ENCODE results near the gene PARVG.

The PARVG gene

GRCh38 chr22:44219101-44219870, 38.6 kb downstream of the PARVG start:
- peaks cover 4 to 62% of the 10 kb centered on the region in 2 experiments for H3K27me3 ChIP-seq (ENCODE audit: control insufficient read depth in 1 of 2, insufficient read depth in 1 of 2, low read length in 2 of 2)

GRCh38 chr22:44220727-44221680, 40.3 kb downstream of the PARVG start:
- no peak overlapping the region for H2BK12ac ChIP-seq (ENCODE audit: low read length in 2 of 2)
- no peaks in the 10 kb centered on the region for H3K36me3 ChIP-seq (ENCODE audit: control insufficient read depth in 1 of 2, insufficient read depth in 2 of 2, low read depth in 1 of 2, low read length in 2 of 2)
- no peaks in the 10 kb centered on the region for H3K4me1 ChIP-seq (ENCODE audit: control insufficient read depth, insufficient read depth, low read depth, low read length)
- no peaks in the 10 kb centered on the region for H3K9me3 ChIP-seq (ENCODE audit: control insufficient read depth, low read length)
- no peak overlapping the region for H2AK5ac ChIP-seq (ENCODE audit: low read length, severe bottlenecking)
- no peak overlapping the region for H4K91ac ChIP-seq (ENCODE audit: low read length)
- no peak overlapping the region for H3K14ac ChIP-seq (ENCODE audit: low read length in 2 of 2)
- H3K18ac ChIP-seq (ENCODE audit: low read depth in 1 of 2, low read length in 2 of 2), result no peak overlapping the region
- H3K4ac ChIP-seq (ENCODE audit: low read depth in 1 of 2, low read length in 2 of 2), result no peak overlapping the region
- WGBS, result 83% methylated on average over 22 of the region's 23 CpGs
- H2BK15ac ChIP-seq (ENCODE audit: low read depth, poor library complexity, severe bottlenecking), result no peak overlapping the region
- DNase-seq, result no peak
- no peak overlapping the region for H2AFZ ChIP-seq (ENCODE audit: low read depth, low read length)
- H3K4me3 ChIP-seq (ENCODE audit: insufficient read depth in 1 of 2, low read depth in 1 of 2, low read length in 2 of 2), result no peak overlapping the region
- no peak overlapping the region for H2BK120ac ChIP-seq (ENCODE audit: low read depth, low read length)
- H2BK5ac ChIP-seq (ENCODE audit: low read depth, low read length, poor library complexity, severe bottlenecking), result no peak overlapping the region
- no peak overlapping the region for H3K27ac ChIP-seq (ENCODE audit: low read length, poor library complexity, severe bottlenecking)
- peaks cover 4 to 67% of the 10 kb centered on the region in 2 experiments for H3K27me3 ChIP-seq (ENCODE audit: control insufficient read depth in 1 of 2, insufficient read depth in 1 of 2, low read length in 2 of 2)
- no peaks in the 10 kb centered on the region for H3K79me1 ChIP-seq (replicated peaks; ENCODE audit: low read length, poor library complexity, severe bottlenecking)
- no peak overlapping the region for H3K23ac ChIP-seq (ENCODE audit: low read length in 2 of 2)
- H3K9ac ChIP-seq (ENCODE audit: low read length), result no peak overlapping the region
- H3K4me2 ChIP-seq (ENCODE audit: low read length, poor library complexity, severe bottlenecking), result no peak overlapping the region
- no peak overlapping the region for H4K8ac ChIP-seq (ENCODE audit: low read length)

More at GRCh38 chr22:44219101-44219870, 38.6 kb downstream of the PARVG start:
- no peaks in the 10 kb centered on the region for H3K4me1 ChIP-seq (ENCODE audit: control insufficient read depth, insufficient read depth, low read depth, low read length)
- no peaks in the 10 kb centered on the region for H3K36me3 ChIP-seq (ENCODE audit: control insufficient read depth in 1 of 2, insufficient read depth in 2 of 2, low read depth in 1 of 2, low read length in 2 of 2)
- H3K14ac ChIP-seq (ENCODE audit: low read length in 2 of 2), result no peak overlapping the region
- no peak overlapping the region for H2AFZ ChIP-seq (ENCODE audit: low read depth, low read length)
- H3K4me2 ChIP-seq (ENCODE audit: low read length, poor library complexity, severe bottlenecking), result no peak overlapping the region
- no peak overlapping the region for H2BK120ac ChIP-seq (ENCODE audit: low read depth, low read length)
- no peak overlapping the region for H3K27ac ChIP-seq (ENCODE audit: low read length, poor library complexity, severe bottlenecking)
- no peak overlapping the region for H2BK15ac ChIP-seq (ENCODE audit: low read depth, poor library complexity, severe bottlenecking)
- H3K9ac ChIP-seq (ENCODE audit: low read length), result no peak overlapping the region
- no peaks in the 10 kb centered on the region for H3K79me1 ChIP-seq (replicated peaks; ENCODE audit: low read length, poor library complexity, severe bottlenecking)
- H4K91ac ChIP-seq (ENCODE audit: low read length), result no peak overlapping the region
- no peak overlapping the region for H3K4ac ChIP-seq (ENCODE audit: low read depth in 1 of 2, low read length in 2 of 2)
- no peak overlapping the region for H2AK5ac ChIP-seq (ENCODE audit: low read length, severe bottlenecking)
- H3K4me3 ChIP-seq (ENCODE audit: insufficient read depth in 1 of 2, low read depth in 1 of 2, low read length in 2 of 2), result no peak overlapping the region
- no peak overlapping the region for H2BK5ac ChIP-seq (ENCODE audit: low read depth, low read length, poor library complexity, severe bottlenecking)
- no peak overlapping the region for H3K23ac ChIP-seq (ENCODE audit: low read length in 2 of 2)
- H2BK12ac ChIP-seq (ENCODE audit: low read length in 2 of 2), result no peak overlapping the region
- H3K18ac ChIP-seq (ENCODE audit: low read depth in 1 of 2, low read length in 2 of 2), result no peak overlapping the region
- DNase-seq, result no peak
- peaks cover 11% of the 10 kb centered on the region for H3K9me3 ChIP-seq (ENCODE audit: control insufficient read depth, low read length)
- WGBS, result 82% methylated on average over 15 of the region's 21 CpGs
- no peak overlapping the region for H4K8ac ChIP-seq (ENCODE audit: low read length)

GRCh38 chr22:44221710-44222475, 41.2 kb downstream of the PARVG start:
- no peak overlapping the region for H2BK120ac ChIP-seq (ENCODE audit: low read depth, low read length)
- no peak overlapping the region for H2AK5ac ChIP-seq (ENCODE audit: low read length, severe bottlenecking)
- H3K36me3 ChIP-seq (ENCODE audit: control insufficient read depth in 1 of 2, insufficient read depth in 2 of 2, low read depth in 1 of 2, low read length in 2 of 2), result no peaks in the 10 kb centered on the region
- no peak overlapping the region for H3K27ac ChIP-seq (ENCODE audit: low read length, poor library complexity, severe bottlenecking)
- H2BK12ac ChIP-seq (ENCODE audit: low read length in 2 of 2), result no peak overlapping the region
- no peak overlapping the region for H2BK5ac ChIP-seq (ENCODE audit: low read depth, low read length, poor library complexity, severe bottlenecking)
- no peak overlapping the region for H4K91ac ChIP-seq (ENCODE audit: low read length)
- H3K14ac ChIP-seq (ENCODE audit: low read length in 2 of 2), result no peak overlapping the region
- H3K79me1 ChIP-seq (replicated peaks; ENCODE audit: low read length, poor library complexity, severe bottlenecking), result no peaks in the 10 kb centered on the region
- no peak overlapping the region for H3K4me2 ChIP-seq (ENCODE audit: low read length, poor library complexity, severe bottlenecking)
- peaks cover 4 to 68% of the 10 kb centered on the region in 2 experiments for H3K27me3 ChIP-seq (ENCODE audit: control insufficient read depth in 1 of 2, insufficient read depth in 1 of 2, low read length in 2 of 2)
- H3K18ac ChIP-seq (ENCODE audit: low read depth in 1 of 2, low read length in 2 of 2), result no peak overlapping the region
- H3K4me3 ChIP-seq (ENCODE audit: insufficient read depth in 1 of 2, low read depth in 1 of 2, low read length in 2 of 2), result no peak overlapping the region
- no peak overlapping the region for H3K23ac ChIP-seq (ENCODE audit: low read length in 2 of 2)
- DNase-seq, result no peak
- no peak overlapping the region for H3K9ac ChIP-seq (ENCODE audit: low read length)
- WGBS, result 83% methylated on average over 11 of the region's 11 CpGs
- no peak overlapping the region for H2BK15ac ChIP-seq (ENCODE audit: low read depth, poor library complexity, severe bottlenecking)
- no peaks in the 10 kb centered on the region for H3K9me3 ChIP-seq (ENCODE audit: control insufficient read depth, low read length)
- H2AFZ ChIP-seq (ENCODE audit: low read depth, low read length), result no peak overlapping the region
- H3K4me1 ChIP-seq (ENCODE audit: control insufficient read depth, insufficient read depth, low read depth, low read length), result no peaks in the 10 kb centered on the region
- no peak overlapping the region for H4K8ac ChIP-seq (ENCODE audit: low read length)
- no peak overlapping the region for H3K4ac ChIP-seq (ENCODE audit: low read depth in 1 of 2, low read length in 2 of 2)
